Activated CD4-positive, CD25-positive, alpha-beta regulatory T cell (primary cell): Measurements from ENCODE around the gene PRSS3.
"Not testable (repeated sequence)": the region's sequence is repeated elsewhere in the genome, so short reads cannot be mapped to it uniquely, and the experiment has no call there.

Experiments used
- DNase-seq, 4 experiments: peaks; one replicate each; lab custom pipeline; 2025; lab: John Stamatoyannopoulos, UW

PRSS3 gene

GRCh38 chr9:33818167-33818846, 22.9 kb downstream of the PRSS3 start:
- DNase-seq, result no peak

- DNase-seq, result no peak
Observed at GRCh38 chr9:33818847-33819500, 23.6 kb downstream of the PRSS3 start.

GRCh38 chr9:33820231-33820745, 24.9 kb downstream of the PRSS3 start:
- DNase-seq, result no peak

GRCh38 chr9:33823801-33824200, 28.4 kb downstream of the PRSS3 start:
- DNase-seq, result no peak

GRCh38 chr9:33827285-33827684, 31.9 kb downstream of the PRSS3 start:
- DNase-seq, result not testable (repeated sequence)

GRCh38 chr9:33829641-33830230, 34.4 kb downstream of the PRSS3 start:
- DNase-seq, result not testable (repeated sequence)

GRCh38 chr9:33835625-33836260, 40.4 kb downstream of the PRSS3 start:
- no peak for DNase-seq

- not testable (repeated sequence) for DNase-seq
Observed at GRCh38 chr9:33836261-33836660, 40.9 kb downstream of the PRSS3 start.

GRCh38 chr9:33837138-33837537, 41.8 kb downstream of the PRSS3 start:
- DNase-seq, result no peak

GRCh38 chr9:33840381-33840780, 45.0 kb downstream of the PRSS3 start:
- no peak for DNase-seq

GRCh38 chr9:33843312-33843961, 48.1 kb downstream of the PRSS3 start:
- no peak for DNase-seq

- DNase-seq, result no peak
Observed at GRCh38 chr9:33846231-33846630, 50.9 kb downstream of the PRSS3 start.

- not testable (repeated sequence) for DNase-seq
Observed at GRCh38 chr9:33847894-33848205, 52.5 kb downstream of the PRSS3 start.
